Measurements from ENCODE around the gene NPTN.

DNA sequence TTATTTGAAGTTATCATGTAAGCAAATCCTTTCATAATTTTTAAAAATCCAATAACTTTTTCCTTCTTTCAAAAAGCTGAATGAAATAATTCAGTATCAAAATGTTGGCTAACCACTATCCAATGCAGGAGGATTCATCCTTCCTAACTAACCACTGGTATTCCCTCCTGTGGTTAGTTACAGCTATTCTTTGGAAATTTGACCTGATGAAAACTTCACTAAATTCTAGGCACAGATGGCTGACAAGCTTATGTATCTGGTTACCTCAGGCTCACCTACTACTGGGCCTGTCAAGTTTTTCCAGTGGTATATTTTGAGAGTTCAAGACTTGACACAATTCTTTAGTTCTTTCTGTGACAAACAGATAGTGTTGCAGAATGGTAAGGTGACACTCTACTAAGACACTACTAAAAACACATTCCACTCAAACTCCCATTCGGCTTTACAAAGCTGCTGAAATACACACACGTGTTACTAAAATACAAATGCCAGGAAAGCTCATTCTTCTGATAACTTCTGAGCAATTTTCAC is 15.8 kb downstream of the NPTN start:
- TF ChIP-seq CTCF (conservative IDR thresholded peaks at IDR 0.05 in 1 of 2, IDR thresholded peaks at IDR 0.05 in 1 of 2; ENCODE audit: extremely low read depth in 1 of 2, insufficient read depth in 1 of 2, low read depth in 1 of 2, low read length in 2 of 2) = no peak
- no peak for TF ChIP-seq EZH2 (IDR thresholded peaks at IDR 0.05; ENCODE audit: borderline replicate concordance, low read length)
